Measurements from ENCODE around the gene GSN. TPM values are rescaled to one million over a fixed set of nuclear protein-coding genes. Genes with fewer than 3 reads are reported as not detected.
A peak's percentile ranks its signal among the peaks of the same experiment; 100 is the strongest.

The GSN gene
- total RNA-seq, 3 donors from 2014 or later: 1,290 to 13,922 (median 1,437) TPM

- Histone ChIP-seq H3K27me3 (no peaks in the 10 kb centered on the region), H3K9me3 (no peaks in the 10 kb centered on the region), H3K4me3 (no peak overlapping the region), H3K27ac (peak overlapping the region; percentile 19 to 54), H3K36me3 (peaks cover 9% of the 10 kb centered on the region), H3K4me1 (peaks cover 0 to 5% of the 10 kb centered on the region in 2 donors)
- intact Hi-C loops (cut with DNase I; ENCODE audit: low total_unique reads): no loop called here
- TF ChIP-seq POLR2AphosphoS5 (IDR thresholded peaks at IDR 0.05): no peak
- TF ChIP-seq POLR2A (IDR thresholded peaks at IDR 0.05): no peak
- no peak for TF ChIP-seq CTCF (IDR thresholded peaks at IDR 0.05)
- no peak for DNase-seq (ENCODE audit: low spot score in 2 of 2)
Observed at GRCh38 chr9:121344184-121344583, 76.2 kb downstream of the GSN start.

GRCh38 chr9:121345070-121345469, 77.1 kb downstream of the GSN start:
- peak overlapping the region in 1 of 2 donors; percentile 13 for H3K27ac ChIP-seq
- no peak for TF ChIP-seq CTCF (IDR thresholded peaks at IDR 0.05)
- TF ChIP-seq POLR2A (IDR thresholded peaks at IDR 0.05): no peak
- TF ChIP-seq POLR2AphosphoS5 (IDR thresholded peaks at IDR 0.05): no peak
- H3K27me3 ChIP-seq: no peaks in the 10 kb centered on the region
- peaks cover 9% of the 10 kb centered on the region for H3K36me3 ChIP-seq
- peaks cover 0 to 5% of the 10 kb centered on the region in 2 donors for H3K4me1 ChIP-seq
- no peak for DNase-seq (ENCODE audit: low spot score in 2 of 2)
- intact Hi-C loops (cut with DNase I; ENCODE audit: low total_unique reads): no loop called here
- H3K9me3 ChIP-seq: no peaks in the 10 kb centered on the region
- H3K4me3 ChIP-seq: no peak overlapping the region

GRCh38 chr9:121348221-121348620, 80.3 kb downstream of the GSN start:
- Histone ChIP-seq H3K4me3 (no peak overlapping the region), H3K36me3 (peaks cover 9% of the 10 kb centered on the region), H3K9me3 (no peaks in the 10 kb centered on the region), H3K27me3 (no peaks in the 10 kb centered on the region), H3K4me1 (peaks cover 0 to 23% of the 10 kb centered on the region in 2 donors), H3K27ac (no peak overlapping the region)
- DNase-seq (ENCODE audit: low spot score in 2 of 2): no peak
- intact Hi-C loops (cut with DNase I; ENCODE audit: low total_unique reads): no loop called here
- TF ChIP-seq CTCF (IDR thresholded peaks at IDR 0.05): no peak
- TF ChIP-seq POLR2AphosphoS5 (IDR thresholded peaks at IDR 0.05): no peak
- no peak for TF ChIP-seq POLR2A (IDR thresholded peaks at IDR 0.05)

- Histone ChIP-seq H3K4me1 (peaks cover 0 to 23% of the 10 kb centered on the region in 2 donors), H3K4me3 (no peak overlapping the region), H3K27ac (no peak overlapping the region), H3K36me3 (peaks cover 12% of the 10 kb centered on the region), H3K27me3 (no peaks in the 10 kb centered on the region), H3K9me3 (no peaks in the 10 kb centered on the region)
- intact Hi-C loops (cut with DNase I; ENCODE audit: low total_unique reads): no loop called here
- TF ChIP-seq CTCF (IDR thresholded peaks at IDR 0.05) (no peak), POLR2AphosphoS5 (IDR thresholded peaks at IDR 0.05) (peak in 1 of 3 donors; percentile 24)
- no peak for DNase-seq (ENCODE audit: low spot score in 2 of 2)
Observed at GRCh38 chr9:121349009-121349408, 81.0 kb downstream of the GSN start.

GRCh38 chr9:121350036-121350435, 82.1 kb downstream of the GSN start:
- Histone ChIP-seq H3K36me3 (peaks cover 12% of the 10 kb centered on the region), H3K27ac (peak overlapping the region; percentile 76 to 81), H3K9me3 (no peaks in the 10 kb centered on the region), H3K4me1 (peaks cover 0 to 19% of the 10 kb centered on the region in 2 donors), H3K27me3 (no peaks in the 10 kb centered on the region), H3K4me3 (no peak overlapping the region)
- DNase-seq (ENCODE audit: low spot score in 2 of 2): no peak
- intact Hi-C loops (cut with DNase I; ENCODE audit: low total_unique reads): no loop called here
- TF ChIP-seq CTCF (IDR thresholded peaks at IDR 0.05): no peak
- TF ChIP-seq POLR2AphosphoS5 (IDR thresholded peaks at IDR 0.05): no peak
- no peak for TF ChIP-seq POLR2A (IDR thresholded peaks at IDR 0.05)

Measured in breast epithelium (tissue), 4 donors.